ENCODE results near the gene CAMSAP1.
"Not testable (repeated sequence)": the region's sequence is repeated elsewhere in the genome, so short reads cannot be mapped to it uniquely, and the experiment has no call there.

The CAMSAP1 gene

GRCh38 chr9:135895202-135895848, 12.0 kb downstream of the CAMSAP1 start:
- no peak for DNase-seq

- DNase-seq = no peak
These were observed 14.2 kb downstream of the CAMSAP1 start for GRCh38 chr9:135893104-135893503.

GRCh38 chr9:135892327-135892726, 15.0 kb downstream of the CAMSAP1 start:
- DNase-seq = not testable (repeated sequence)

GRCh38 chr9:135891027-135891631, 16.2 kb downstream of the CAMSAP1 start:
- no peak for DNase-seq

- no peak for DNase-seq
These were observed 16.9 kb downstream of the CAMSAP1 start for GRCh38 chr9:135890190-135891026.

GRCh38 chr9:135889564-135890189, 17.7 kb downstream of the CAMSAP1 start:
- DNase-seq = no peak

GRCh38 chr9:135888766-135889394, 18.5 kb downstream of the CAMSAP1 start:
- DNase-seq = no peak

GRCh38 chr9:135888126-135888765, 19.1 kb downstream of the CAMSAP1 start:
- no peak for DNase-seq

- no peak for DNase-seq
These were observed 19.7 kb downstream of the CAMSAP1 start for GRCh38 chr9:135887585-135888050.

- no peak for DNase-seq
These were observed 20.3 kb downstream of the CAMSAP1 start for GRCh38 chr9:135887021-135887507.

- DNase-seq = no peak
These were observed 21.0 kb downstream of the CAMSAP1 start for GRCh38 chr9:135886147-135886981.

GRCh38 chr9:135885100-135885853, 22.1 kb downstream of the CAMSAP1 start:
- DNase-seq = no peak

GRCh38 chr9:135884328-135885035, 22.9 kb downstream of the CAMSAP1 start:
- DNase-seq = no peak

- no peak for DNase-seq
These were observed 23.8 kb downstream of the CAMSAP1 start for GRCh38 chr9:135883410-135884089.

- DNase-seq = no peak
These were observed 25.3 kb downstream of the CAMSAP1 start for GRCh38 chr9:135882011-135882410.

GRCh38 chr9:135880438-135880837, 26.9 kb downstream of the CAMSAP1 start:
- no peak for DNase-seq

- DNase-seq = no peak
These were observed 27.7 kb downstream of the CAMSAP1 start for GRCh38 chr9:135879619-135880018.

GRCh38 chr9:135879237-135879601, 28.1 kb downstream of the CAMSAP1 start:
- no peak for DNase-seq

Data from femur (tissue), 1 donor.